Trophoblast cell (in vitro differentiated cells and primary cell): ENCODE results near the gene ARHGAP10.
A peak's percentile ranks its signal among the peaks of the same experiment; 100 is the strongest.

ENCODE experiments used
- DNase-seq, 2 donors: peaks; one replicate each; pipeline ENCODE4 v3.0.0-alpha.2; 2016
- H2AFZ ChIP-seq: 2 replicates; pipeline ENCODE4 v1.6.1; 2013; ENCODE audit warnings: low read length, moderate library complexity, mild to moderate bottlenecking; ENCODE audit not compliant: insufficient read depth, poor library complexity
- H2AK5ac ChIP-seq: 2 replicates; pipeline ENCODE4 v1.6.1; 2013; ENCODE audit warnings: mild to moderate bottlenecking, low read length
- H2BK120ac ChIP-seq: 2 replicates; pipeline ENCODE4 v1.6.1; 2013; ENCODE audit warnings: low read length, mild to moderate bottlenecking, moderate library complexity; ENCODE audit not compliant: insufficient read depth, poor library complexity
- H2BK12ac ChIP-seq: 2 replicates; pipeline ENCODE4 v1.6.1; 2013; ENCODE audit warnings: mild to moderate bottlenecking, low read length, moderate library complexity
- H2BK5ac ChIP-seq: 2 replicates; pipeline ENCODE4 v1.6.1; 2013; ENCODE audit warnings: low read length, low read depth, moderate library complexity, mild to moderate bottlenecking; ENCODE audit not compliant: poor library complexity
- H3K14ac ChIP-seq: 2 replicates; pipeline ENCODE4 v1.6.1; 2013; ENCODE audit warnings: mild to moderate bottlenecking, low read length
- H3K18ac ChIP-seq: 2 replicates; pipeline ENCODE4 v1.6.1; 2013; ENCODE audit warnings: mild to moderate bottlenecking, low read length
- H3K23ac ChIP-seq: 2 replicates; pipeline ENCODE4 v1.6.1; 2013; ENCODE audit warnings: low read length
- H3K27ac ChIP-seq: 2 replicates; pipeline ENCODE4 v1.5.1; 2013; ENCODE audit warnings: low read depth, mild to moderate bottlenecking, inconsistent platforms, low read length, moderate library complexity
- H3K27me3 ChIP-seq: 2 replicates; pipeline ENCODE4 v1.6.1; 2013; ENCODE audit warnings: inconsistent platforms, mild to moderate bottlenecking, low read length, moderate library complexity; ENCODE audit not compliant: insufficient read depth
- H3K36me3 ChIP-seq, 2 experiments: 1 replicate in 1 of 2; 2 replicates in 1 of 2; pipeline ENCODE4 v1.6.1; 2013; ENCODE audit warnings: low read length in 2 of 2, mild to moderate bottlenecking in 2 of 2, moderate library complexity in 1 of 2; ENCODE audit not compliant: insufficient read depth in 2 of 2, control insufficient read depth in 1 of 2
- H3K4ac ChIP-seq: 2 replicates; pipeline ENCODE4 v1.6.1; 2013; ENCODE audit warnings: low read depth, mild to moderate bottlenecking, low read length, moderate library complexity
- H3K4me1 ChIP-seq, 2 experiments: 1 replicate in 1 of 2; 2 replicates in 1 of 2; pipeline ENCODE4 v1.6.1; 2013; ENCODE audit warnings: low read length in 2 of 2, mild to moderate bottlenecking in 2 of 2, moderate library complexity in 1 of 2; ENCODE audit not compliant: insufficient read depth in 2 of 2, control insufficient read depth in 1 of 2
- H3K4me2 ChIP-seq: 2 replicates; pipeline ENCODE4 v1.6.1; 2013; ENCODE audit warnings: inconsistent platforms, mild to moderate bottlenecking, low read length, moderate library complexity
- H3K4me3 ChIP-seq: 2 replicates; pipeline ENCODE4 v1.5.1; 2013; ENCODE audit warnings: mild to moderate bottlenecking, low read depth, low read length, inconsistent platforms
- H3K79me1 ChIP-seq: one replicate; pipeline ENCODE4 v1.6.1; 2013; ENCODE audit warnings: low read length
- H3K79me2 ChIP-seq: 2 replicates; pipeline ENCODE4 v1.6.1; 2013; ENCODE audit warnings: low read length, mild to moderate bottlenecking; ENCODE audit not compliant: control insufficient read depth, insufficient read depth, poor library complexity
- H3K9ac ChIP-seq: 2 replicates; pipeline ENCODE4 v1.6.1; 2013; ENCODE audit warnings: mild to moderate bottlenecking, low read length
- H3K9me3 ChIP-seq: 2 replicates; pipeline ENCODE4 v1.6.1; 2013; ENCODE audit warnings: low read depth, mild to moderate bottlenecking, control low read depth, inconsistent platforms, low read length; ENCODE audit not compliant: insufficient read depth
- H4K12ac ChIP-seq: 2 replicates; pipeline ENCODE4 v1.6.1; 2013; ENCODE audit warnings: low read depth, mild to moderate bottlenecking, low read length, moderate library complexity
- H4K8ac ChIP-seq: 2 replicates; pipeline ENCODE4 v1.6.1; 2013; ENCODE audit warnings: low read depth, mild to moderate bottlenecking, low read length, moderate library complexity
- H4K91ac ChIP-seq: one replicate; pipeline ENCODE4 v1.6.1; 2013; ENCODE audit warnings: low read depth, mild to moderate bottlenecking, low read length, moderate library complexity
- WGBS: extraction: QIAGEN DNeasy Blood & Tissue Kit; methylation state at CpG from one replicate; pipeline ENCODE4 v1.1.7; 2013; ENCODE audit warnings: missing lambda C conversion rate; ENCODE audit not compliant: insufficient read length, insufficient coverage; ENCODE audit errors: extremely low coverage; 5-methylcytosine and 5-hydroxymethylcytosine counted together

Gene ARHGAP10

GRCh38 chr4:147704846-147705245 lies 27.0 kb upstream of the ARHGAP10 start:
- no peak for DNase-seq
- Histone ChIP-seq H3K4ac (no peak overlapping the region), H4K12ac (no peak overlapping the region), H3K9me3 (no peaks in the 10 kb centered on the region), H2AFZ (no peak overlapping the region), H3K79me2 (no peaks in the 10 kb centered on the region), H3K4me1 (peaks cover 0 to 1% of the 10 kb centered on the region in 2 experiments), H3K4me2 (no peak overlapping the region), H4K91ac (no peak overlapping the region), H3K23ac (no peak overlapping the region), H3K4me3 (no peak overlapping the region), H3K18ac (no peak overlapping the region), H3K14ac (no peak overlapping the region), H3K9ac (no peak overlapping the region), H2AK5ac (no peak overlapping the region), H3K27me3 (no peaks in the 10 kb centered on the region), H3K79me1 (peaks cover under 1% of the 10 kb centered on the region), H2BK120ac (no peak overlapping the region), H2BK12ac (no peak overlapping the region), H2BK5ac (no peak overlapping the region), H4K8ac (no peak overlapping the region), H3K36me3 (no peaks in the 10 kb centered on the region), H3K27ac (no peak overlapping the region)
- WGBS, result no CpG with 5 or more reads among the region's 1 CpG

- H4K12ac ChIP-seq, result no peak overlapping the region
- no peaks in the 10 kb centered on the region for H3K36me3 ChIP-seq
- H3K27me3 ChIP-seq, result no peaks in the 10 kb centered on the region
- H3K9ac ChIP-seq, result no peak overlapping the region
- no CpG with 5 or more reads among the region's 7 CpGs for WGBS
- DNase-seq, result peak; percentile 42 to 70
- H3K4ac ChIP-seq, result no peak overlapping the region
- H3K14ac ChIP-seq, result no peak overlapping the region
- no peak overlapping the region for H2BK120ac ChIP-seq
- no peak overlapping the region for H4K91ac ChIP-seq
- no peak overlapping the region for H2AFZ ChIP-seq
- no peak overlapping the region for H4K8ac ChIP-seq
- peaks cover 2 to 3% of the 10 kb centered on the region in 2 experiments for H3K4me1 ChIP-seq
- H3K9me3 ChIP-seq, result no peaks in the 10 kb centered on the region
- no peaks in the 10 kb centered on the region for H3K79me2 ChIP-seq
- no peak overlapping the region for H3K27ac ChIP-seq
- peaks cover 2% of the 10 kb centered on the region for H3K79me1 ChIP-seq
- no peak overlapping the region for H3K4me2 ChIP-seq
- no peak overlapping the region for H2BK5ac ChIP-seq
- H2BK12ac ChIP-seq, result no peak overlapping the region
- no peak overlapping the region for H3K4me3 ChIP-seq
- H2AK5ac ChIP-seq, result no peak overlapping the region
- H3K23ac ChIP-seq, result no peak overlapping the region
- no peak overlapping the region for H3K18ac ChIP-seq
Observed at GRCh38 chr4:147707892-147708672, 23.8 kb upstream of the ARHGAP10 start.

GRCh38 chr4:147709999-147710398 lies 21.9 kb upstream of the ARHGAP10 start:
- DNase-seq, result peak; percentile 53 to 61
- Histone ChIP-seq H2AFZ (no peak overlapping the region), H4K8ac (peak overlapping the region; percentile 48), H3K79me1 (peaks cover 2% of the 10 kb centered on the region), H4K12ac (no peak overlapping the region), H3K27ac (no peak overlapping the region), H2BK120ac (peak overlapping the region; percentile 1), H4K91ac (peak overlapping the region; percentile 68), H3K18ac (no peak overlapping the region), H3K4me3 (no peak overlapping the region), H2BK12ac (peak overlapping the region; percentile 12), H3K14ac (peak overlapping the region; percentile 2), H3K27me3 (no peaks in the 10 kb centered on the region), H3K36me3 (no peaks in the 10 kb centered on the region), H3K23ac (no peak overlapping the region), H2AK5ac (no peak overlapping the region), H3K4me1 (peaks cover 2 to 3% of the 10 kb centered on the region in 2 experiments), H2BK5ac (peak overlapping the region; percentile 68), H3K9me3 (no peaks in the 10 kb centered on the region), H3K9ac (no peak overlapping the region), H3K4ac (peak overlapping the region; percentile 83), H3K79me2 (no peaks in the 10 kb centered on the region), H3K4me2 (no peak overlapping the region)
- no CpG with 5 or more reads among the region's 5 CpGs for WGBS

GRCh38 chr4:147714575-147715401 lies 17.1 kb upstream of the ARHGAP10 start:
- Histone ChIP-seq H3K4me2 (no peak overlapping the region), H4K12ac (no peak overlapping the region), H3K9ac (no peak overlapping the region), H4K91ac (no peak overlapping the region), H2AK5ac (no peak overlapping the region), H3K18ac (no peak overlapping the region), H3K27me3 (no peaks in the 10 kb centered on the region), H2BK120ac (no peak overlapping the region), H2BK5ac (no peak overlapping the region), H3K79me2 (no peaks in the 10 kb centered on the region), H3K14ac (no peak overlapping the region), H3K36me3 (no peaks in the 10 kb centered on the region), H3K9me3 (no peaks in the 10 kb centered on the region), H4K8ac (no peak overlapping the region), H3K23ac (no peak overlapping the region), H2AFZ (no peak overlapping the region), H3K27ac (no peak overlapping the region), H3K4me3 (no peak overlapping the region), H2BK12ac (no peak overlapping the region), H3K4me1 (peaks cover 2 to 3% of the 10 kb centered on the region in 2 experiments), H3K79me1 (peaks cover 2% of the 10 kb centered on the region), H3K4ac (no peak overlapping the region)
- peak; percentile 84 to 95 for DNase-seq
- no CpG with 5 or more reads among the region's 8 CpGs for WGBS
